T-helper 2 cell treated with Interferon-gamma antibody and Interleukin-4, amounts not matched to agents 5 μg/mL and 100 μg/mL, for 36 hours (primary cell): ENCODE data around the gene RAD51D.
"Not testable (repeated sequence)": the region's sequence is repeated elsewhere in the genome, so short reads cannot be mapped to it uniquely, and the experiment has no call there.

Experiments used
- DNase-seq: peaks from one replicate; pipeline ENCODE4 v3.0.0; 2021; ENCODE audit warnings: low spot score
- H3K27ac Mint-ChIP-seq: one replicate; pipeline ENCODE4 v1.8.0; 2021; ENCODE audit warnings: mild to moderate bottlenecking, mixed read lengths
- H3K27me3 Mint-ChIP-seq: one replicate; pipeline ENCODE4 v1.8.0; 2021; ENCODE audit warnings: low read depth, mixed read lengths
- H3K36me3 Mint-ChIP-seq: one replicate; pipeline ENCODE4 v1.8.0; 2021; ENCODE audit warnings: low read depth, mixed read lengths
- H3K4me1 Mint-ChIP-seq: one replicate; pipeline ENCODE4 v1.8.0; 2021; ENCODE audit warnings: low read depth, mixed read lengths
- H3K4me3 Mint-ChIP-seq: one replicate; pipeline ENCODE4 v1.8.0; 2022; ENCODE audit warnings: mild to moderate bottlenecking, moderate library complexity, mixed read lengths
- H3K9me3 Mint-ChIP-seq: one replicate; pipeline ENCODE4 v1.8.0; 2021; ENCODE audit warnings: mixed read lengths

The RAD51D gene

DNA sequence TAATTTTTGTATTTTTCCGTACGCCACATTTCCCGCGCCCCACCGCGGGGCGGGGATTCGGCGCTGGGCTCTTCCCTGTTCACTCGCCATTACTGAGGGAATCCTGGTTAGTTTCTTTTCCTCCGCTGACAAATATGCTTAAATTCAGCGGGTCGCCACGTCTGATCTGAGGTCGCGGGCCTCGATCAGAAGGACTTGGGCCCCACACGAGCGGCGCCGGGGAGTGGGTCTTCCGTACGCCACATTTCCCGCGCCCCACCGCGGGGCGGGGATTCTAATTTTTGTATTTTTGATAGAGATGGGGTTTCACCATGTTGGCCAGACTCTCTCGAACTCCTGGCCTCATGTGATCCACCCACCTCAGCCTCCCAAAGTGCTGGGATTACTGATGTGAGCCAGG, 31.4 kb upstream of the RAD51D start:
- H3K36me3 Mint-ChIP-seq, H3K4me1 Mint-ChIP-seq, H3K27ac Mint-ChIP-seq, H3K4me3 Mint-ChIP-seq, H3K9me3 Mint-ChIP-seq, DNase-seq: not testable (repeated sequence)
- H3K27me3 Mint-ChIP-seq, result peaks cover 18% of the 10 kb centered on the region

- H3K27me3 Mint-ChIP-seq, result peaks cover 18% of the 10 kb centered on the region
- no peaks in the 10 kb centered on the region for H3K9me3 Mint-ChIP-seq
- DNase-seq, result no peak
- H3K27ac Mint-ChIP-seq, result no peak overlapping the region
- no peaks in the 10 kb centered on the region for H3K36me3 Mint-ChIP-seq
- no peak overlapping the region for H3K4me3 Mint-ChIP-seq
- no peaks in the 10 kb centered on the region for H3K4me1 Mint-ChIP-seq
Observed at GRCh38 chr17:35149941-35150340, 30.3 kb upstream of the RAD51D start.

DNA sequence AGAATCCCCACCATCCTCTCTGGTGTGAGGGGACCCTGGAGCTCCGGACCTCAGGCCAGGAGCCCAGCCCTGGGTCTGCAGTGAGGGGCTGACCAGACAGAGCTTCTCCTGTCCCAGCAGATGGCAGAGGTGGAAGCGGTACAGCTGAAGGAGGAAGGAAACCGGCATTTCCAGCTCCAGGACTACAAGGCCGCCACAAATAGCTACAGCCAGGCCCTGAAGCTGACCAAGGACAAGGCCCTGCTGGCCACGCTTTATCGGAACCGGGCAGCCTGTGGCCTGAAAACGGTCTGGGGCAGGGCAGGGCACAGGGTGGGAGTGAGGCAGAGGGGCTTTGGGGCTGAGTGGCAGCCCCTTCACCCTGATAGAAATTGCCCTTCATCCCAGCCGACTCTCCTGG, 28.5 kb upstream of the RAD51D start:
- Mint-ChIP-seq H3K4me3 (no peak overlapping the region), H3K27ac (no peak overlapping the region), H3K4me1 (peaks cover 4% of the 10 kb centered on the region), H3K9me3 (no peaks in the 10 kb centered on the region), H3K27me3 (peaks cover 10% of the 10 kb centered on the region), H3K36me3 (no peaks in the 10 kb centered on the region)
- no peak for DNase-seq

DNA sequence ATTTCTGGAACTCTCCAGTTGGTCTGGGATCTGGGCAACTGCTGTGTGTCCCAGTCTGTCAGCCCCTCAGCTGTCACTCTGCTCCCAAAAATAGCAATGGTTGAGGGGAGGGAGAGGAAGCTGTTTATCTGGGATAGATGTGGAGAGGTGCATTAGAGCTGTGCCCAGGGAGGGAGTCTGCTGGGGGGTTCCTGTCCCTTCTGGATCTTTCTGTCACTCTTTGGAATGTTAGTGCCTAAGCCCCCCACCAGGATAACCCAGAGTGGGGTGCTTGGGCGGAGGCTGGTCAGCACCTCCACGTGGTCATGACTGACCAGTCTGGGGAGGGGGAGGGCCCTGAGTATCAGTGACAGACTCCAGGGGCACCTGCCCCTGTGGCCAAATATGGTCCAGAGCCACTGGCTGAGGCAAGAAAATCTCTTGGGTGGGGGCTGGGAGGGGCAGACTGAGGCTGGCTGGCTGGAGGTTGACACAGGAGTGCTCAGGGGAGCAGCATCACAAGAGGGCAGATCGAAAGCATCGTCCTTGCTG, 27.8 kb upstream of the RAD51D start, which contains the start of gene UNC45B:
Gene UNC45B (plus strand): TSS at position 443 of the 531 bp plus-strand sequence. CDS start 447 bp downstream, outside the sequence.
- no peak for DNase-seq
- Mint-ChIP-seq H3K27ac (no peak within 1 kb of the TSS), H3K4me1 (peaks cover 4% of the 10 kb centered on the region), H3K36me3 (no peaks in the 10 kb centered on the region), H3K9me3 (no peaks in the 10 kb centered on the region), H3K4me3 (no peak within 1 kb of the TSS), H3K27me3 (peaks cover 5% of the 10 kb centered on the region)

- Mint-ChIP-seq H3K27me3 (no peaks in the 10 kb centered on the region), H3K9me3 (no peaks in the 10 kb centered on the region), H3K36me3 (no peaks in the 10 kb centered on the region), H3K27ac (no peak overlapping the region), H3K4me1 (peaks cover 7% of the 10 kb centered on the region), H3K4me3 (no peak overlapping the region)
- DNase-seq, result no peak
Observed at GRCh38 chr17:35146214-35146833, 26.7 kb upstream of the RAD51D start.

- no peak for DNase-seq
- Mint-ChIP-seq H3K36me3 (no peaks in the 10 kb centered on the region), H3K4me3 (no peak overlapping the region)
Observed at GRCh38 chr17:35144840-35145239, 25.2 kb upstream of the RAD51D start.

GRCh38 chr17:35142467-35142796, 22.8 kb upstream of the RAD51D start:
- Mint-ChIP-seq H3K4me1 (peaks cover 11% of the 10 kb centered on the region), H3K9me3 (no peaks in the 10 kb centered on the region), H3K27me3 (no peaks in the 10 kb centered on the region), H3K27ac (peak overlapping the region; percentile 70), H3K36me3 (peaks cover 10% of the 10 kb centered on the region), H3K4me3 (peak overlapping the region; percentile 75)
- no peak for DNase-seq

More at GRCh38 chr17:35144840-35145239, 25.2 kb upstream of the RAD51D start:
- Mint-ChIP-seq H3K4me1 (peaks cover 11% of the 10 kb centered on the region), H3K27ac (no peak overlapping the region), H3K9me3 (no peaks in the 10 kb centered on the region), H3K27me3 (no peaks in the 10 kb centered on the region)

DNA sequence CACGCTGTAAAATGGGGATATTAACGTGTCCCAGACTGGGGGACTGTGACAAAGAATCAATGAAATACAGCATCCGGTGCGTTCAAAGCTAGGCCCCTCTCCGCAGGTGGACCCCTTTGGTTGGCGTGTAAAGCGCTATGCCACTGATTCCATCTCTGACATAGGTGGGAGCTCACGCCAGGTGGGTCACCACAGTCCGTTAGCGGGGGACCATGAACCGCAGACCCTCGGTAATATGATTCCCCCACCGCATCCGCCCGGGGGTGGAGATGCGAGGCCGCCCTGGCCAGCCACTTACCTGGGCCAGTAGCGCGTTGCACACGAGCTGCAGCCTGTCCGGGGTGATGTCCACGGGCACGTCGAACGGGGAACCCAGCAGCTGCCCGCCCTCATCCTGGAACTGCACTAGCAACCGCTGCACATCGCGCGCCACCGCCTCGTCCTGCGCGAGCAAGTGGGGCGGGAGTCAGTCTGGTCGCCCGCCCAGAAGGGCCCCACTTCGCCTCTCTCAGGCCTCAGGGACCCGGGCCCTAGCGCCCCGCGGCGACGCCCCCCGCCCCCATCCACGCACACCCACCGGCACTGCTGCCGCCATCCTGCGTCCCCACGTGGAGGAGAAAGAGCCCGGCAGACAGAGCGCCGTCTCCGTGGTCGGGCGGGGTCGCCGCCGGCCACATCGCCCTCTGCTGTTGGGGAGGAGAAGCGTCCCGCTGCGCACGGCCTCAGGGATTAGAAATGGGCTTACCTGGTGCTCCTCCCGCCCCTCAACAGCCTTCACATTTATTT, 22.2 kb upstream of the RAD51D start, which contains the start of gene NLE1:
Gene NLE1 (minus strand): TSS at position 623 of the 786 bp plus-strand sequence. CDS start 28 bp downstream, at position 595.
- Mint-ChIP-seq H3K27me3 (no peaks in the 10 kb centered on the region), H3K4me1 (peaks cover 11% of the 10 kb centered on the region), H3K4me3 (peak within 1 kb of the TSS; percentile 75), H3K27ac (peak within 1 kb of the TSS; percentile 70), H3K9me3 (no peaks in the 10 kb centered on the region), H3K36me3 (peaks cover 10% of the 10 kb centered on the region)
- DNase-seq, result peak; percentile 85

GRCh38 chr17:35138218-35138617, 18.6 kb upstream of the RAD51D start:
- Mint-ChIP-seq H3K36me3 (peaks cover 37% of the 10 kb centered on the region), H3K9me3 (no peaks in the 10 kb centered on the region), H3K27me3 (no peaks in the 10 kb centered on the region), H3K4me3 (no peak overlapping the region), H3K27ac (no peak overlapping the region), H3K4me1 (peaks cover 8% of the 10 kb centered on the region)
- no peak for DNase-seq

DNA sequence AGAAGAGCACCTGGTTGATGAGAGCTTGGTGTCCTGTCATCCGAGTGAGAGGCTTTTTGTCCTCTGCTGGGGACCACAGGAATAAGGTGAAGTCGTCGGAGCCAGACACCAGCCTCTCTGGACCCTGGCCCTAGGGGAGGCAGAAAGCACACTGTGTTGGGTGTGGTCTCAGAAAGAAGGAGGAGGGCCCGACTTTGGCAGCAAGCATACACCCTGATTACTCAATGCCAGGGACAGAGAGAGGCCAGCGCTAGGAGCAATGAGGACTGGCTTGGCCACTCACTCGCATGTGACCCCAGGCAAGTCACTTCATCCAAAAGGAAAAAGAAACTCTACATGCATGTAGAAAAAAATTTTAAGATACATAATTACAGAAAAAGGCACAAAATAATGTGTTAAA, 15.7 kb upstream of the RAD51D start:
- no peaks in the 10 kb centered on the region for H3K9me3 Mint-ChIP-seq
- no peaks in the 10 kb centered on the region for H3K4me1 Mint-ChIP-seq
- H3K36me3 Mint-ChIP-seq, result peaks cover 52% of the 10 kb centered on the region
- no peak for DNase-seq
- H3K4me3 Mint-ChIP-seq, result no peak overlapping the region
- H3K27me3 Mint-ChIP-seq, result no peaks in the 10 kb centered on the region
- no peak overlapping the region for H3K27ac Mint-ChIP-seq

DNA sequence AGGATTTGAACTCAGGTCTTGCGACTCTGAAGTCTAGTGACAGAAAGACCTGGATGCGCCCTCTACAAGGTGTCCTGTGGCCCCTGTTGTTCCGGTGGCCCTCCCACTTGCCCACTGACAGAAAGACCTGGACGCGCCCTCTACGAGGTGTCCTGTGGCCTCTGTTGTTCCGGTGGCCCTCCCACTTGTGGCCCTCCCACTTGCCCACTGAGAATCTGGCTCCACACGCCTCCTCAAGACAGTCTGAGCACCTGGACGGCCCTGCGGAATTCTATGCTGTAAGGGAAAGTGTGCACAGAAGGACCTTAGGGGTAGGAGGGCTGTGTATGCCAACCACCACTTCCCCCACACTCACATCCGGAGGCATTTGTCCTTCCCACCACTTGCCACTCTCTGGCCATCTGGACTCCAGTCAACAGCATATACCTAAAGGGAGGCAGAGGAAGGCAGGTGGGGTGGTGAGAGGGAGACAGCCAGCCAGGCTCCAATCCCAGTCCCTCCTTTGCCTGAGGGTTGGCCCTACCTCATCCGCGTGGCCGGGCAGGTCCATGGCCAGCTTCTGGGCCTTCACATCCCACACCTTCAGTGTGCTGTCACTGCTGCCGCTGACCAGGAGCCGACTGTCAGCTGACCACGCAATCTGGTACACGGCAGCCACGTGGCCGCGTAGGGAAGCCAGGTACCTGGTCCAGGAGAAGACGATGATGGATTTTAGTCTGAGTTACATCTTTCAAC, 13.3 kb upstream of the RAD51D start:
- Mint-ChIP-seq H3K27me3 (no peaks in the 10 kb centered on the region), H3K4me1 (no peaks in the 10 kb centered on the region), H3K36me3 (peaks cover 41% of the 10 kb centered on the region), H3K4me3 (no peak overlapping the region), H3K27ac (no peak overlapping the region), H3K9me3 (no peaks in the 10 kb centered on the region)
- DNase-seq, result no peak

- no peak overlapping the region for H3K27ac Mint-ChIP-seq
- DNase-seq, result no peak
- H3K36me3 Mint-ChIP-seq, result peaks cover 41% of the 10 kb centered on the region
- H3K4me1 Mint-ChIP-seq, result no peaks in the 10 kb centered on the region
- H3K9me3 Mint-ChIP-seq, result no peaks in the 10 kb centered on the region
- H3K4me3 Mint-ChIP-seq, result no peak overlapping the region
- H3K27me3 Mint-ChIP-seq, result no peaks in the 10 kb centered on the region
Observed at GRCh38 chr17:35132099-35132498, 12.4 kb upstream of the RAD51D start.

DNA sequence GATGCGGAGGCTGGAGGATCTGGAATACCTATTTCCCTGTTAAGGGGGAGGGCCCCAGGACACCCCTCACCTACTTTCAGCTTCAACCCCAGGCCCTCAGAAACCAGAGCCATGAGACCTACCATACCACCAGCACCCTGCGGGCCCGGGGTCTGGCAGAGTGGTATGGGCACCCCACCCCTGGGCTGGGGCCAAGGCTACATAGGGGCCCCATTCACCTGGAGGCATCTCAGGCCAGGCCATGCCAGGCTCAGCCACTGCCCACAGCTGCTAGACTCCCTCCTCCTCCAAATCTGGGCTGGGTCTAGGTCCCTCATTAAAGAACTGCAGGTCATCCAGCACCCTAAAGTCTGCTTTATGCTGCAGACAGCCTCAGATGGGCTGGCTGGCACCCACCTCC, 10.7 kb upstream of the RAD51D start:
- Mint-ChIP-seq H3K27me3 (no peaks in the 10 kb centered on the region), H3K9me3 (no peaks in the 10 kb centered on the region), H3K4me1 (no peaks in the 10 kb centered on the region), H3K4me3 (no peak overlapping the region), H3K27ac (no peak overlapping the region), H3K36me3 (peaks cover 33% of the 10 kb centered on the region)
- no peak for DNase-seq

DNA sequence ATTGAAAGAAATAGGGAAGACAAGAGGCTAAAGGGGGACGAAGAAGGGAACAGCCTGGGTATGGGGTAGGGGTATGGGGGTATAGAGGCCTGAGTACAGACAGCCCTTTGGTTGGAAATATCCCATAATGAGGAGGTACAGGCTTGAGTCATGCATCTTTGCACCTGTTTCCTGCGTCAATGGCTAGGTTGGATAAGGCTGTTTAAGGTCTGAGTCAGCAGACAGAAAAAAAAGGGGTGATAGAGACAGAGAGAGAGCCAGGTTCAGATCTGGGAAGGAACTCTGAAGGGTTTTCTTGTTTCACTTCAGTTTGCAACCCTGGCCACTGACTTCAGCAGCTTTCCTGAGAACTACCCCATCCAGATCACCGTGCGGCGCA, 10.3 kb upstream of the RAD51D start:
- no peak for DNase-seq
- H3K27me3 Mint-ChIP-seq, result no peaks in the 10 kb centered on the region
- H3K27ac Mint-ChIP-seq, result no peak overlapping the region
- H3K36me3 Mint-ChIP-seq, result peaks cover 29% of the 10 kb centered on the region
- H3K4me3 Mint-ChIP-seq, result no peak overlapping the region
- H3K9me3 Mint-ChIP-seq, result no peaks in the 10 kb centered on the region
- H3K4me1 Mint-ChIP-seq, result no peaks in the 10 kb centered on the region
